ENCODE measurements around the gene IGFBP2. TPM values are rescaled to one million over a fixed set of nuclear protein-coding genes. Genes with fewer than 3 reads are reported as not detected.

Gene IGFBP2
- total and polyA plus RNA-seq, 2 of the 4 experiments (the other 2 are of a cell fraction): 33.5 to 236 TPM

DNA sequence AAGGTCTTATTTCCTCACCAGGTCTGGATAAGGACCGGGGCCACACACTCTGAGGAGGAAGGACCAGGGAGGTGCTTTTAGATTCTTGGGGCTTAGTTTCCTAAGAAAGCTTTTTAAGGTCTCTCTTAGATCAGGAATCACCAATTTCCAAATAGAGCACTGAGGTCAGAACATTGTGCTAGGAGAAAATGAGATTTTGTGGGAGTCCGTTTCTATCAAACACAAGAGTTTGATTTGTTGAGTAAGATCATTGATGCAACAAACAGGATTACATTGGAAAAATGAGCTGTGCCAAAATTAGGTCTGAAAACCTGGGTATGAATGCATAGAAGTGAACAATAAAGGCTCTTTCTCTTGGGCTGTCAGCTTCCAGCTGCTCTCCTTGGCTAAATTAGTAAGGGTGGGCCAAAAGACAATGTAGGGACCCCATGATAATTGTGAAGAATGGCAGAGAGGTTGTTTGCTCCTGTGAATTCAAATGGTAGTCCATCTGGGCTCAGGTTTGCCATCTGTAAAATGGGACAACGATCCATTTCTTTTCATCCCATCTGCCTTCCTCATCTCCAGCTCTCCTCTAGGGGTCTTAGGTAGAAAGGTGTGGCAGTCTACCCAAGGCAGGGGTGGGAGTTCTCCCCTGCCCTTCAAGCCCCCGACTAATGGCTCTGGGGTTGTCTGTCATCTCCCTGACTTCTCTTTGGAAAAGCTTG is 20.0 kb downstream of the IGFBP2 start (continued):
- no peak for TF ChIP-seq NFE2L2 (IDR thresholded peaks at IDR 0.05; ENCODE audit: low read depth, low read length)

DNA sequence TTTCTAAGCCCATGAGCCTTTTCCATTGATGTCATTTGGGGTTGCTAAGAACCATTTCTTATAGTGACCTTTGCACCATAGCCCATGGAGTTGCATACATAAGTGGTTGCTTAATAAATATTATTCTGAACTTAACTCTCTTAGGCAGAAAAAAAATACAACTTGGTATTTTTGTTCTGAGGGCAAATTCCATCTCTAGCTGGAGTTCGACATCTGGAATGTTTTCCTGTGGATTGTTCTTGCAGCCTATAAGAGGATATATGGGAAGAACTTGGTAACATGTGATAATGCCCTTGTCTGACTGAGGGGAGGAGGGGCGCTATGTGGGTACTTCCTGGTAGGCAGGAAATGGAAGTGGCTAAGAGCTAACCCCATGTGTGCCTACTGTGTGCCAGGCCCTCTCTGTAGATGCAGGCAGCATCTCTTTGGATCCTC is 20.7 kb downstream of the IGFBP2 start:
- H3K36me3 ChIP-seq (ENCODE audit: control insufficient read depth, insufficient read depth, low read length): no peaks in the 10 kb centered on the region
- 0 out of 2 replicates have a peak overlapping the region, but pooled peaks have one; percentile 1 for H2BK120ac ChIP-seq (ENCODE audit: low read depth, low read length)
- no peak overlapping the region for H2BK5ac ChIP-seq (ENCODE audit: low read depth, low read length, poor library complexity, severe bottlenecking)
- no peak overlapping the region for H3K23ac ChIP-seq (ENCODE audit: low read depth, low read length)
- in situ Hi-C loops (cut with MboI; ENCODE audit: low sequenced_read_pairs): no loop called here
- no peaks in the 10 kb centered on the region for H3K9me3 ChIP-seq (ENCODE audit: control insufficient read depth, insufficient read depth, low read length)
- H2BK20ac ChIP-seq (ENCODE audit: low read depth, low read length): no peak overlapping the region
- no TSS peak for BruUV-seq (replicated peaks)
- peaks cover 4% of the 10 kb centered on the region for H3K9me1 ChIP-seq (ENCODE audit: insufficient read depth, low read length)
- peak overlapping the region; percentile 11 for H2AFZ ChIP-seq (replicated peaks; ENCODE audit: low read length, poor library complexity)
- no peak overlapping the region for H2BK15ac ChIP-seq (ENCODE audit: low read depth, low read length)
- no peak overlapping the region for H2AK9ac ChIP-seq (replicated peaks; ENCODE audit: low read depth, low read length, poor library complexity)
- H4K5ac ChIP-seq (ENCODE audit: low read depth, low read length): peak overlapping the region; percentile 60; the same call in 1 of the 2 replicates
- no peak overlapping the region for H3K56ac ChIP-seq (ENCODE audit: extremely low read depth, insufficient read depth, low read length)
- H3K79me1 ChIP-seq (ENCODE audit: low read depth in 1 of 2, low read length in 2 of 2): no peaks in the 10 kb centered on the region
- DNase-seq (peak; percentile 81), ATAC-seq (ENCODE audit: low read depth) (peak; percentile 70)
- H3K4me3 ChIP-seq (ENCODE audit: insufficient read depth, low read depth, low read length): no peak overlapping the region
- H4K20me1 ChIP-seq (ENCODE audit: insufficient read depth, low read length): no peaks in the 10 kb centered on the region
- H2AK5ac ChIP-seq (ENCODE audit: low read depth, low read length): peak overlapping the region; percentile 10; the same call in 1 of the 2 replicates
- H3K9ac ChIP-seq (ENCODE audit: low read depth, low read length): no peak overlapping the region; the same call in 1 of the 2 replicates
- H3K14ac ChIP-seq (replicated peaks; ENCODE audit: low read depth, low read length): no peak overlapping the region
- H3K27ac ChIP-seq (ENCODE audit: insufficient read depth, low read length): peak overlapping the region; percentile 83; the same call in 1 of the 2 replicates
- H4K8ac ChIP-seq (ENCODE audit: low read depth in 2 of 2, low read length in 2 of 2): 0 out of 4 replicates have a peak overlapping the region, but pooled peaks of 1 of the 2 experiments have one; percentile 4
- H3K4me2 ChIP-seq (ENCODE audit: low read depth, low read length): no peak overlapping the region
- intact Hi-C loops (cut with micrococcal nuclease): loop anchor here (1.0 to 5.0 kb wide), 2 partner anchors 67 to 119 kb away; no protein-coding TSS in a partner anchor
- H3K4me1 ChIP-seq (ENCODE audit: control insufficient read depth, insufficient read depth, low read length): peaks cover 25% of the 10 kb centered on the region; the same call in 1 of the 2 replicates
- ChIA-PET POLR2A (ENCODE audit: unreplicated experiment) (no interaction called here), CTCF (no interaction called here)
- H4K91ac ChIP-seq (ENCODE audit: insufficient read depth, low read depth, low read length): no peak overlapping the region
- peak overlapping the region; percentile 77; the same call in 1 of the 2 replicates for H3K18ac ChIP-seq (ENCODE audit: low read depth, low read length)
- dilution Hi-C loops (cut with HindIII; ENCODE audit: low sequenced_read_pairs, unreplicated experiment): loop anchor here (25.0 kb wide), 1 partner anchor 142 kb away; no protein-coding TSS in a partner anchor
- H3K4ac ChIP-seq (ENCODE audit: low read depth, low read length): no peak overlapping the region
- WGBS, 2 experiments (ENCODE audit: extremely low coverage in 2 of 2, insufficient read length in 1 of 2): no CpG with 5 or more reads among the region's 2 CpGs
- peak; percentile 55 for TF ChIP-seq CEBPB (IDR thresholded peaks at IDR 0.05; ENCODE audit: low read depth, low read length)
- no peak for TF ChIP-seq RCOR1 (IDR thresholded peaks at IDR 0.05; ENCODE audit: insufficient replicate concordance, low read length)
- H3K27me3 ChIP-seq (ENCODE audit: control insufficient read depth, insufficient read depth, low read length): peaks cover 1% of the 10 kb centered on the region
